LNCaP clone FGC (cell line): Measurements from ENCODE around the gene SCML1.
A peak's percentile ranks its signal among the peaks of the same experiment; 100 is the strongest.

Experiments used
- DNase-seq: peaks from one replicate; pipeline ENCODE4 v3.0.0-alpha.2; 2011; ENCODE audit warnings: low read depth
- H3K4me3 ChIP-seq: 2 replicates; pipeline ENCODE4 v1.5.1; 2011; ENCODE audit warnings: mild to moderate bottlenecking, low read depth, low read length, control low read depth
- TF ChIP-seq, protein P1 (sequence below): IDR thresholded peaks from 2 replicates; pipeline ENCODE4 v1.5.1; 2012; ENCODE audit warnings: mild to moderate bottlenecking; ENCODE audit not compliant: control insufficient read depth, insufficient read depth; ENCODE audit errors: extremely low read depth

The SCML1 gene

DNA sequence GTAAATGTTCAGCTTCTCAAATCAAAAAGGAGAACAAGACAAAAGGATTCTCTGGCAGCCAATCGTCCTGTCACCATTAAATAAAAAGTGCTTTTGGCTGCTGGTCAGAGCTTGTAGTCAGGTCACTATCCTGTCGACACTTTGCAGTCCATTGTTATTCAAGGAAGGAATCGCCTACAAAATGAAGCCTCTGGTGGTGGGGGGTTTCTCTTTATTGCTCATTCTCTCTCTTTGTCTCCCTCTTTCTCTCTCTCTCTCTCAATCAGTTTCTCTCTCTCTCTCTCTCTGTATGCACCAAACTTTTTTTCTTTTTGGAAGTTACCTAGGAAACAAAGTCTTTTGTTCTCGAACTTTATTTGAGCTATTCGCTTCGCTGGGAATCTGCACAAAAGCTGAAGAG lies 17.6 kb upstream of the SCML1 start:
- TF ChIP-seq, protein P1, sequence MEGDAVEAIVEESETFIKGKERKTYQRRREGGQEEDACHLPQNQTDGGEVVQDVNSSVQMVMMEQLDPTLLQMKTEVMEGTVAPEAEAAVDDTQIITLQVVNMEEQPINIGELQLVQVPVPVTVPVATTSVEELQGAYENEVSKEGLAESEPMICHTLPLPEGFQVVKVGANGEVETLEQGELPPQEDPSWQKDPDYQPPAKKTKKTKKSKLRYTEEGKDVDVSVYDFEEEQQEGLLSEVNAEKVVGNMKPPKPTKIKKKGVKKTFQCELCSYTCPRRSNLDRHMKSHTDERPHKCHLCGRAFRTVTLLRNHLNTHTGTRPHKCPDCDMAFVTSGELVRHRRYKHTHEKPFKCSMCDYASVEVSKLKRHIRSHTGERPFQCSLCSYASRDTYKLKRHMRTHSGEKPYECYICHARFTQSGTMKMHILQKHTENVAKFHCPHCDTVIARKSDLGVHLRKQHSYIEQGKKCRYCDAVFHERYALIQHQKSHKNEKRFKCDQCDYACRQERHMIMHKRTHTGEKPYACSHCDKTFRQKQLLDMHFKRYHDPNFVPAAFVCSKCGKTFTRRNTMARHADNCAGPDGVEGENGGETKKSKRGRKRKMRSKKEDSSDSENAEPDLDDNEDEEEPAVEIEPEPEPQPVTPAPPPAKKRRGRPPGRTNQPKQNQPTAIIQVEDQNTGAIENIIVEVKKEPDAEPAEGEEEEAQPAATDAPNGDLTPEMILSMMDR: no peak
- no peak for DNase-seq
- no peak overlapping the region for H3K4me3 ChIP-seq

DNA sequence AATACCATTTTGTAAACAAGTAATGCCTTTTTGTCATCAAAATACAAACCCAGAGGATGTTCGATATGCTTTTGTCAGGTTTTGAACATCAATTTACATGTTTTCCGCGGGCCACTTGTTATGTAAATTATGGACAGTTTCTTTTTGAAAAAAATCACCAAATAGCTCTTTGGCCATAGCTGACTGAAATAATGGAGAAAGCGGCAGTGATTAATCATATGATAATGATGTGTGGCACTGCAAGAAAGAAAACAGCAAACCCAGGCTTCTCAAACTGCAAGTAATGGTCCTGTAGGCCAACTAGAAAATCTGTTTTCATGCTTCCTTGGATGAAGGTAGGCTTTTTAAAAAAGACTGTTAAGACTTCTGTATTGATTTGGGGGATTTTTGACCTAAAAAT lies 15.6 kb upstream of the SCML1 start:
- TF ChIP-seq, protein P1: no peak
- no peak for DNase-seq
- H3K4me3 ChIP-seq: no peak overlapping the region

DNA sequence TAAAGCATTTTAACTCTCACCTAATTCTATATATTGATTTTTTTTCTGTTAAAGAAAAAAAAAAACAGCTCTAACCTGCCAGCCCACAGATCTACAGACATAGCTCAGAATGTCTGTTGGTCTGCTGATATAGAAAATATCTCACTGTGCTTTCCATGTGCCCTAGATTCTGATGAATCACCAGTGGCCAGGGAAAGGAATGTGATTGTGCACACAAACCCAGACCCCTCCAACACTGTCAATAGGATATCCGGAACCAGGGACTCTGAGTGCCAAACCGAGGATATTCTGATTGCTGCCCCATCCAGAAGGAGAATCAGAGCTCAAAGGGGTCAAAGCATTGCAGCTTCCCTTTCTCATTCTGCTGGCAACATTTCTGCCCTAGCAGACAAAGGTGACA lies 12.1 kb upstream of the SCML1 start:
- H3K4me3 ChIP-seq: no peak overlapping the region

DNA sequence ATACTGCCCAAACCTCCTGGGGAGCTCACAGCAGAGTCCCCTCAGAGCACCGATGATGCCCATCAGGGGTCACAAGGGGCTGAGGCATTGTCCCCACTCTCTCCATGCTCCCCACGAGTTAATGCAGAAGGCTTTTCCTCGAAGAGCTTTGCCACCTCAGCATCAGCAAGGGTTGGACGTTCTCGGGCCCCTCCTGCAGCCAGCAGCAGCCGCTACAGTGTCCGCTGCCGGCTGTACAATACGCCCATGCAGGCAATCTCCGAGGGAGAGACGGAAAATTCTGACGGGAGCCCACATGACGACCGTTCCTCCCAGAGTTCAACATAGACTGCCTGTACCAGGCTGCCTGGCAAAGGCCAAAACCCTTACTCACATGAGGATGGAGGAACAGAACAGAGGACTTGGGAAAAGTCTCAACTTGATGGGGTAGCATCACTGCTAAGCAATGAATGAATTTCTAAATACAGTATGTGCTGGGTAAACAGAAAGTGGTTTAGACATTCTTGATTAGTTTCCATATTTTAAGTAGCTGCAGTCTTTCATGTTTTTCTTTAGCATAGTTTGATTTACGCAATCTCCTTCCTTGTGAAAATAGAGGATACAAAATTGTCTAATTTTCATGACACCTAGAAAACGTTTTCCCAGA lies 5.0 kb upstream of the SCML1 start:
- DNase-seq: no peak
- TF ChIP-seq, protein P1: no peak
- H3K4me3 ChIP-seq: no peak overlapping the region

More for the DNA sequence above, 12.1 kb upstream of the SCML1 start:
- TF ChIP-seq, protein P1: no peak
- no peak for DNase-seq

DNA sequence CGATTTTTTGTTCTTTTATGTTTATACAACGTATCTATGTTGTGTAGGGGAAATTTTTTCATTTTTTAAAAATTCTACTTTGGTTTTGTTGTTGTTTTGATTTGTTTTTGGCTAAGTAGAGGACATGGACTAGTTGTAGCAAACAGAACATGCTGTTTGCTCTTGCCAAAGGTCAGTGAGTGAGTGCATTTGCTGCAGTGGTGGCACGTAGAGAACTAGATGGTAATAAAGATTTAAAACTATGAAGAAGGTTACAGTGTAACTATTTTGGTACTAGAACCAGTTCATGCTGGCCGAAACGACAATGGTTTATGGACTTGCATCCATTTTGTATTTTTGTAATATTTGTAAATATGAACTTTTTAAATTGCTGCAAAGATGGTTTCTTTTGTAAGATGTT lies 1.9 kb upstream of the SCML1 start:
- TF ChIP-seq, protein P1: no peak
- DNase-seq: no peak
- H3K4me3 ChIP-seq: no peak overlapping the region

DNA sequence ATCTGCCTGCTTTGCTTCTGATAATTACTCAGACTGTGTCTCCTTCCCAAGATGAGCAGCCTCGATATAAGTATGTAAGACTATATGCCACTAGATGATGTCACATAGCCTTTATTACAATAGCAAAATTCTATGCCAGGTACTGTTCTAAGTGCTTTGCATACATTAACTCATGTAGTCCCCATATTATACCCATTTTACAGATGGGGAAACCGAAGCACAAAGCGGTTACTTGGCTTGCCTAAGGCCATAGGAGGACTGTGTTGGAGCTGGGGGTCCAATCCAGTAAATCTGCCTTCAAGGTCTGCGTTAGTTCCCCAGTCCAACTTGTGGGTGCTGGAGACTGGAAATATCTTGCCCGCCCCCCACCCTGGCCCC lies 826 bp upstream of the SCML1 start:
- no peak for DNase-seq
- TF ChIP-seq, protein P1: no peak
- peak overlapping the region; percentile 50 for H3K4me3 ChIP-seq

DNA sequence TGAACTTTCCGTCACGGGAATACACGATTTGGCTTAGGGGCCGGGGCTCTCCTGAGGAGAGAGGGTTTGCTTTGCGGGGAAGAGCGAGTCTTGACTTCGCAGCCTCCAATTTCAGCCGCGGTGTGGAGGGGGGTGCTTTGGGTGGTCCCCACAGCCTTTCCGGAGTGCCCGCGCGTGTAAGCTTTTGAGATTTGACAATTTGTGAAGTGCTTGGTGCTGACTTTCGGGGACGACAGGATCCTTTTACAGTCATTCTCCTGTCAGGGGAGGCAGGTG lies 355 bp downstream of the SCML1 start:
- DNase-seq: no peak
- H3K4me3 ChIP-seq: peak overlapping the region; percentile 81
- TF ChIP-seq, protein P1: no peak
